DND-41 (cell line): Measurements from ENCODE around the gene STXBP5.

Source experiments
- EZH2 ChIP-seq: IDR thresholded peaks from 3 replicates; pipeline ENCODE4 v1.6.1; 2012; ENCODE audit warnings: borderline replicate concordance, low read depth, mild to moderate bottlenecking, moderate library complexity, low read length, inconsistent platforms; ENCODE audit not compliant: severe bottlenecking
- TF ChIP-seq, protein P1 (sequence below): IDR thresholded peaks from 2 replicates; pipeline ENCODE4 v1.5.1; 2012; ENCODE audit warnings: borderline replicate concordance, low read length, moderate library complexity, mild to moderate bottlenecking; ENCODE audit not compliant: poor library complexity, severe bottlenecking; ENCODE audit errors: extremely low read depth

DNA sequence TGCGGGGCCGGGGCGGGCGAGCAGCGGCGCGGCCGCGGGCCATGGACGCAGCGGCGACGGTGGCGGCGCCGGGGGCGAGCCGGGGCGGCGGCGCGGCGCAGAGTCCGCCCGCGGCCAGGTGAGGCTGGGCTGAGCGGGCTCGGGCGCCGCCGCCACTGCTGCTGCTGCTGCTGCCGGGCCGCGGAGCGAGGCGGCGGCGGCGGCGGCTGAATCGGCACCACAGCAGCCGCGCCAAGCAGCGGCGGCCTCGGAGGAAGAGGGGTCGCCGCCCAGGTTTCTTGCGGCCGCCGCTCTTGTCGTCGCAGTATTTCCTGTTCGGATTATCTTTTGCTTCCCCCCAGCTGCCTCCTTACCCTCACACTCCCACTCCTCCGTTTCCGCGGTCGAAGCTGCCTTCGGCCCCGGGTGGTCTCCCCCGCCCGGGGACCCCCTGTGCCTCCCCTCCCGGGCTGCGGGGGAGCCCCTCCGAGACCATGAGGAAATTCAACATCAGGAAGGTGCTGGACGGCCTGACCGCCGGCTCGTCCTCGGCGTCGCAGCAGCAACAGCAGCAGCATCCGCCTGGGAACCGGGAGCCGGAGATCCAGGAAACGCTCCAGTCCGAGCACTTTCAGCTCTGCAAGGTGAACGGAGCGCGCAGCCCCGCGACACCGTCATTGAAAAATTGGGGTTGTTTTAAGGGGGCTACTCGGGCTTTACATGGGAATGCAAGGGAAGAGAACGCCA lies at the start of gene STXBP5:
- TF ChIP-seq, protein P1, sequence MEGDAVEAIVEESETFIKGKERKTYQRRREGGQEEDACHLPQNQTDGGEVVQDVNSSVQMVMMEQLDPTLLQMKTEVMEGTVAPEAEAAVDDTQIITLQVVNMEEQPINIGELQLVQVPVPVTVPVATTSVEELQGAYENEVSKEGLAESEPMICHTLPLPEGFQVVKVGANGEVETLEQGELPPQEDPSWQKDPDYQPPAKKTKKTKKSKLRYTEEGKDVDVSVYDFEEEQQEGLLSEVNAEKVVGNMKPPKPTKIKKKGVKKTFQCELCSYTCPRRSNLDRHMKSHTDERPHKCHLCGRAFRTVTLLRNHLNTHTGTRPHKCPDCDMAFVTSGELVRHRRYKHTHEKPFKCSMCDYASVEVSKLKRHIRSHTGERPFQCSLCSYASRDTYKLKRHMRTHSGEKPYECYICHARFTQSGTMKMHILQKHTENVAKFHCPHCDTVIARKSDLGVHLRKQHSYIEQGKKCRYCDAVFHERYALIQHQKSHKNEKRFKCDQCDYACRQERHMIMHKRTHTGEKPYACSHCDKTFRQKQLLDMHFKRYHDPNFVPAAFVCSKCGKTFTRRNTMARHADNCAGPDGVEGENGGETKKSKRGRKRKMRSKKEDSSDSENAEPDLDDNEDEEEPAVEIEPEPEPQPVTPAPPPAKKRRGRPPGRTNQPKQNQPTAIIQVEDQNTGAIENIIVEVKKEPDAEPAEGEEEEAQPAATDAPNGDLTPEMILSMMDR, result no peak
- TF ChIP-seq EZH2, result no peak
